GM20000 (cell line): Measurements from ENCODE around the gene OR2V2.

Source experiments
- DNase-seq: peaks from one replicate; pipeline ENCODE4 v3.0.0; 2012; ENCODE audit warnings: low spot score
- CTCF ChIP-seq: IDR thresholded peaks from 2 replicates; pipeline ENCODE4 v1.5.1; 2012; ENCODE audit warnings: mild to moderate bottlenecking, control low read depth; ENCODE audit errors: extremely low read depth, missing control alignments

OR2V2 gene

GRCh38 chr5:181158869-181159268, 11.5 kb downstream of the OR2V2 start:
- no peak for TF ChIP-seq CTCF
- no peak for DNase-seq

- DNase-seq, result peak; percentile 87
- TF ChIP-seq CTCF, result peak; percentile 87
Observed at GRCh38 chr5:181159286-181160151, 12.1 kb downstream of the OR2V2 start.

- TF ChIP-seq CTCF, result no peak
- DNase-seq, result peak; percentile 78
Observed at GRCh38 chr5:181160152-181160754, 12.9 kb downstream of the OR2V2 start.

GRCh38 chr5:181160755-181161533, 13.6 kb downstream of the OR2V2 start:
- peak; percentile 54 for DNase-seq

- TF ChIP-seq CTCF, result no peak
- DNase-seq, result no peak
Observed at GRCh38 chr5:181161534-181162175, 14.3 kb downstream of the OR2V2 start.

- no peak for TF ChIP-seq CTCF
- no peak for DNase-seq
Observed at GRCh38 chr5:181163487-181164075, 16.2 kb downstream of the OR2V2 start.
